GM23338 (cell line): ENCODE results near the gene FAM200C. TPM values are rescaled to one million over a fixed set of nuclear protein-coding genes. Genes with fewer than 3 reads are reported as not detected.

ENCODE experiments used
- ATAC-seq: fragments of 200-7000 bp; cut with Tn5 transposase; 3 replicates; pipeline ENCODE4 v1.9.1; 2020
- DNase-seq: peaks from one replicate; pipeline ENCODE4 v3.0.0-alpha.2; 2015; ENCODE audit warnings: low spot score
- H2AFZ ChIP-seq: fragments of 200-600 bp; sonication (generic); 2 replicates; pipeline ENCODE4 v1.8.0; 2016; ENCODE audit warnings: antibody characterized with exemption, mild to moderate bottlenecking, moderate library complexity
- H3F3A ChIP-seq: fragments of 200-600 bp; sonication (generic); replicated peaks from 2 replicates; pipeline ENCODE4 v1.8.0; 2017; ENCODE audit warnings: antibody characterized with exemption, mixed run types, low read depth
- H3K27ac ChIP-seq: fragments of 200-600 bp; sonication (generic); 2 replicates; pipeline ENCODE4 v1.6.1; 2016; ENCODE audit warnings: low read depth
- H3K27me3 ChIP-seq: fragments of 200-600 bp; sonication (generic); 2 replicates; pipeline ENCODE4 v1.8.0; 2016; ENCODE audit warnings: mild to moderate bottlenecking, mixed run types, moderate library complexity; ENCODE audit not compliant: insufficient read depth
- H3K36me3 ChIP-seq: fragments of 200-600 bp; sonication (generic); 2 replicates; pipeline ENCODE4 v1.8.0; 2016; ENCODE audit warnings: mild to moderate bottlenecking; ENCODE audit not compliant: insufficient read depth
- H3K4me1 ChIP-seq: fragments of 200-600 bp; sonication (generic); 2 replicates; pipeline ENCODE4 v1.8.0; 2016; ENCODE audit warnings: mild to moderate bottlenecking, moderate library complexity; ENCODE audit not compliant: insufficient read depth
- H3K4me2 ChIP-seq: fragments of 200-600 bp; sonication (generic); 2 replicates; pipeline ENCODE4 v1.7.1; 2017; ENCODE audit warnings: mixed run types
- H3K4me3 ChIP-seq: fragments of 200-600 bp; sonication (generic); 2 replicates; pipeline ENCODE4 v1.6.1; 2016; ENCODE audit warnings: mixed run types
- H3K79me2 ChIP-seq: fragments of 200-600 bp; sonication (generic); replicated peaks from 2 replicates; pipeline ENCODE4 v1.8.0; 2017; ENCODE audit warnings: mild to moderate bottlenecking; ENCODE audit not compliant: insufficient read depth
- H3K9me2 ChIP-seq: fragments of 200-600 bp; sonication (generic); 2 replicates; pipeline ENCODE4 v1.8.0; 2017; ENCODE audit not compliant: insufficient read depth
- H4K20me1 ChIP-seq: fragments of 200-600 bp; sonication (generic); replicated peaks from 2 replicates; pipeline ENCODE4 v1.8.0; 2017; ENCODE audit warnings: mild to moderate bottlenecking; ENCODE audit not compliant: insufficient read depth
- H3K27ac Mint-ChIP-seq: 2 replicates; pipeline ENCODE4 v1.8.0; 2020; ENCODE audit warnings: inconsistent platforms, mild to moderate bottlenecking, moderate library complexity, mixed read lengths
- H3K27me3 Mint-ChIP-seq: 3 replicates; pipeline ENCODE4 v1.8.0; 2022; ENCODE audit warnings: low read depth, mild to moderate bottlenecking, moderate library complexity, mixed read lengths, inconsistent platforms; ENCODE audit not compliant: insufficient read depth, poor library complexity
- H3K36me3 Mint-ChIP-seq: 3 replicates; pipeline ENCODE4 v1.8.0; 2021; ENCODE audit warnings: low read depth, mild to moderate bottlenecking, inconsistent platforms, moderate library complexity, mixed read lengths
- H3K4me1 Mint-ChIP-seq: 3 replicates; pipeline ENCODE4 v1.8.0; 2020; ENCODE audit warnings: mild to moderate bottlenecking, inconsistent platforms, mixed read lengths
- H3K4me3 Mint-ChIP-seq: 3 replicates; pipeline ENCODE4 v1.8.0; 2021; ENCODE audit warnings: moderate library complexity, mild to moderate bottlenecking, inconsistent platforms, mixed read lengths
- H3K9me3 Mint-ChIP-seq: 3 replicates; pipeline ENCODE4 v1.8.0; 2020; ENCODE audit warnings: moderate library complexity, mild to moderate bottlenecking, inconsistent platforms, mixed read lengths
- CREB1 ChIP-seq: fragments of 250-450 bp; sonication (Bioruptor Pico); IDR thresholded peaks from 2 replicates; pipeline ENCODE4 v1.5.0; 2020; ENCODE audit warnings: low read depth, mild to moderate bottlenecking, moderate library complexity
- CTCF ChIP-seq, 2 experiments: fragments of 200-600 bp in 1 of 2; sonication (generic) in 1 of 2; conservative IDR thresholded peaks; 2 replicates each; pipeline versions ENCODE4 v1.5.1 to v1.6.1; 2016 to 2017; ENCODE audit warnings: antibody characterized with exemption in 2 of 2, low read depth in 2 of 2, mild to moderate bottlenecking in 2 of 2, moderate library complexity in 1 of 2
- ETS1 ChIP-seq: IDR thresholded peaks from 2 replicates; pipeline ENCODE4 v1.6.1; 2016; ENCODE audit warnings: antibody characterized with exemption
- EZH2 ChIP-seq: fragments of 200-600 bp; sonication (generic); IDR thresholded peaks from one replicate; pipeline ENCODE4 v1.8.0; 2017; ENCODE audit warnings: antibody characterized with exemption, mild to moderate bottlenecking, low read depth; ENCODE audit not compliant: unreplicated experiment
- JUNB ChIP-seq: IDR thresholded peaks from one replicate; pipeline ENCODE4 v1.6.1; 2016; ENCODE audit warnings: antibody characterized with exemption; ENCODE audit not compliant: unreplicated experiment
- NANOG ChIP-seq: IDR thresholded peaks from 2 replicates; pipeline ENCODE4 v1.6.1; 2016; ENCODE audit warnings: antibody characterized with exemption, borderline replicate concordance
- POLR2AphosphoS5 ChIP-seq: IDR thresholded peaks from 2 replicates; pipeline ENCODE4 v1.6.1; 2016; ENCODE audit warnings: antibody characterized with exemption, low read depth
- REST ChIP-seq: IDR thresholded peaks from one replicate; pipeline ENCODE4 v1.6.1; 2018; ENCODE audit warnings: antibody characterized with exemption; ENCODE audit not compliant: unreplicated experiment
- STAT1 ChIP-seq: IDR thresholded peaks from one replicate; pipeline ENCODE4 v1.6.1; 2016; ENCODE audit warnings: antibody characterized with exemption; ENCODE audit not compliant: unreplicated experiment
- ZNF114 ChIP-seq: fragments of 250-450 bp; sonication (Bioruptor Pico); IDR thresholded peaks from 2 replicates; pipeline ENCODE4 v1.5.0; 2020; ENCODE audit warnings: mild to moderate bottlenecking, moderate library complexity
- ZNF331 ChIP-seq: fragments of 250-450 bp; sonication (Bioruptor Pico); IDR thresholded peaks from 2 replicates; pipeline ENCODE4 v1.5.0; 2020; ENCODE audit warnings: low read depth, mild to moderate bottlenecking, moderate library complexity
- ZNF462 ChIP-seq: fragments of 250-450 bp; sonication (Bioruptor Pico); IDR thresholded peaks from 2 replicates; pipeline ENCODE4 v1.5.0; 2020; ENCODE audit warnings: mild to moderate bottlenecking, moderate library complexity
- polyA plus RNA-seq: library from polyadenylated mRNA; unstranded; fragments of >200 nt; fragmentation: Nextera tagmentation; extraction: Ambion mirVana; gene quantifications from 2 replicates; pipeline ENCODE4 v1.2.1, GENCODE V29; 2016
- total RNA-seq: library from RNA; depleted of rRNA; stranded (reverse); fragments of >200 nt; shearing (Covaris generic); gene quantifications from 2 replicates; pipeline ENCODE4 v1.2.3, GENCODE V29; 2014

FAM200C gene
- total and polyA plus RNA-seq, 2 experiments from 2014 or later: 4.6 to 6.9 TPM

- TF ChIP-seq ETS1 (no peak), EZH2 (no peak)
Measured at GRCh38 chr5:160435532-160435931, 35.7 kb upstream of the FAM200C start (continued).

- 0 out of 2 replicates have a peak, but pooled peaks cover 2% of the 10 kb centered on the region for H3K36me3 ChIP-seq
- H3K4me3 ChIP-seq: no peak overlapping the region
- H3K36me3 Mint-ChIP-seq: peaks cover 3% of the 10 kb centered on the region; the same call in 2 of the 3 replicates
- no peak overlapping the region for H3K27ac Mint-ChIP-seq
- peak; percentile 46 for DNase-seq
- H3K27me3 ChIP-seq: no peaks in the 10 kb centered on the region
- no peaks in the 10 kb centered on the region for H3K79me2 ChIP-seq
- H3K9me2 ChIP-seq: no peaks in the 10 kb centered on the region
- no peak overlapping the region for H3K4me2 ChIP-seq
- H3K4me1 Mint-ChIP-seq: peaks cover 3% of the 10 kb centered on the region; the same call in 2 of the 3 replicates
- no peaks in the 10 kb centered on the region for H3K4me1 ChIP-seq
- no peak overlapping the region for H3K4me3 Mint-ChIP-seq
- H3K9me3 Mint-ChIP-seq: no peaks in the 10 kb centered on the region
- H3K27me3 Mint-ChIP-seq: no peaks in the 10 kb centered on the region
- no peak overlapping the region for H2AFZ ChIP-seq
- no peaks in the 10 kb centered on the region for H4K20me1 ChIP-seq
- H3K27ac ChIP-seq: no peak overlapping the region
- H3F3A ChIP-seq: no peaks in the 10 kb centered on the region
- peak; percentile 56 for ATAC-seq
- TF ChIP-seq CREB1 (CRISPR knock-in tag): no peak
- TF ChIP-seq ZNF114 (CRISPR knock-in tag): no peak
- TF ChIP-seq POLR2AphosphoS5: no peak
- no peak for TF ChIP-seq REST
- no peak for TF ChIP-seq ZNF331 (CRISPR knock-in tag)
- no peak for TF ChIP-seq ZNF462 (CRISPR knock-in tag)
- no peak for TF ChIP-seq NANOG
- no peak for TF ChIP-seq ETS1
- TF ChIP-seq JUNB: no peak
- no peak for TF ChIP-seq STAT1
- TF ChIP-seq CTCF (conservative IDR thresholded peaks at IDR 0.05; ENCODE audit: low read depth in 2 of 2): no peak
Measured at GRCh38 chr5:160434022-160434531, 34.2 kb upstream of the FAM200C start.
